GM21723 (cell line): ENCODE measurements around the gene CACNG3.

ENCODE experiments used
- ATAC-seq: cut with Tn5 transposase; IDR thresholded peaks from one replicate; pipeline ENCODE4 v1.9.1; 2021; ENCODE audit warnings: mild to moderate bottlenecking, moderate library complexity; ENCODE audit not compliant: unreplicated experiment

Gene CACNG3

DNA sequence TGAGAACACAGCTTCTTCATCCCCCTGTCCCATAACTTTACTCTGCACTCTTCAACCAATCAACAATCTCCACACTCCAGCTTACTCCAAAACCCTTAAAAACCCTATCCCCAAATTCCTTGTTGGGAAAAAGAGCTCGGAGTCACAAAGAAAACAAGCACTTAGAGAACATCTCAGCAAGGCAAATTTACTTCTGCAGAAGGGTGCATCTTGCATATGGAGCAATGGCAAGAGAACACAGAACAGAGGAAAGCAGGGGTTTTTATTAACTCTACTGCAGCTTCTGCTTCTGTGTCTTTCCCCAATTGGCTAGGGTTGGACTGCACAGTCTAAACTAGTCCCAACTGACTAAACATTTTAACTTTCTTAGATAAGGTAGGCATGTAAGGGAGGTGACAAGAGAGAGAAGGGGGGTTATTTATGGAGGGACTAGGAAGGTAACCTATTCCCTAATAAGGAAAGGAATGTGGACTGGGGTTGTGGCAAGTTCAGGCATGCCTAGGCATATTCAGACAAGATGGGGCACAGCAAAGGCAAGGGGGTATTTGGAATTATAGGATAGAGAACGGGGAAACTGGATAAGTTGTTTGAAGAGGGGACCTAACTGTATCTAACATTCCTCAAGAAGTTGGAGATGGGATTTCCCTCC, 125.5 kb downstream of the CACNG3 start:
- ATAC-seq, result no peak

DNA sequence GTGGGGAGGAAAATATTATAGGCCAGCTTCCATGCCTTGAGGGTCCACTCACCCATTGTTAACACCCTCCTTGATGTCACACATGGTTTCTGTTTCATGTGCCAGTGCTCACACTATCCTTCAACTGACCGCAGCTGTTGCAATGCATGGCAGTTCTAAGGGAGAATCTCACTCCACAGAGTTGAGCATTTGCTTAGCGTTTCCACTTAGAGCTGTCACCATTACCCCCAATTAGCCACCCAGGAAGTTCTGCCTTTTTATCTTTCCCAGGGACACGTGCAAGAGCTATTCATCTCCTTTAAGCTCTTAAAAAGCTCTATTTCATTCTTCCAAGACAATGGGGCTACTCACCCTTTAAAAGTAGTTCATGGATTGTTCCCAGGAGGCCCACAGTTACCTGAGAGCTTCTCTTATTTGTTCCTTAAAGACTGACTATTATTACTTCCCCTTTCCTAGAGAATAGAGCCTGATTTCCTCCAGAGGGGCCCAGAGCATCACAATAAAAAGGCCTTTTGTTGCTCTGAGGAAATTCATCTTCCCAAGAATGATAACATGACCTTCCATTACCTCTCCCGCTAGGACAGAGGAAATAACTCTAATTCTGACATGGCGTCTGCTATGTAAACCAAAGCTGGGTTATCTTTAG, 126.8 kb downstream of the CACNG3 start:
- no peak for ATAC-seq

DNA sequence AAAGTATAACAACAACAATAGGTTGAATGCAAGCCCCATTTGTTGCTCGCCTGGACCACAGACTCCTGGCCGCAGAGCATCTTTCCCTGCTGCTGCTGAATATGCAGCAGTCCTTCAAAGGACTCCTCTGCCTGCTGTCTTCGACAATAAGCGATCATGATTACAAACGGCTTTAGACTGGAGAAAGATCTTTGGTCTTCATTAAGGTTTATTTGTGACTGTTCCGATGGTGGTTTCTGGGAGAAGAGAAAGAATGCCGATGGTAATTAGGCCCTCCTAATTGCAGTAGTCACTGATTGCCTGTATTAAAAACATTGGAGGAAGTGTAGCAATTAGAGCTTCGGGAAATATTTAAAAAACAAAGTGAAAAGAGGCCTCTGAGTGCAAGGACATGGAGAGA, 138.2 kb downstream of the CACNG3 start:
- ATAC-seq, result no peak

DNA sequence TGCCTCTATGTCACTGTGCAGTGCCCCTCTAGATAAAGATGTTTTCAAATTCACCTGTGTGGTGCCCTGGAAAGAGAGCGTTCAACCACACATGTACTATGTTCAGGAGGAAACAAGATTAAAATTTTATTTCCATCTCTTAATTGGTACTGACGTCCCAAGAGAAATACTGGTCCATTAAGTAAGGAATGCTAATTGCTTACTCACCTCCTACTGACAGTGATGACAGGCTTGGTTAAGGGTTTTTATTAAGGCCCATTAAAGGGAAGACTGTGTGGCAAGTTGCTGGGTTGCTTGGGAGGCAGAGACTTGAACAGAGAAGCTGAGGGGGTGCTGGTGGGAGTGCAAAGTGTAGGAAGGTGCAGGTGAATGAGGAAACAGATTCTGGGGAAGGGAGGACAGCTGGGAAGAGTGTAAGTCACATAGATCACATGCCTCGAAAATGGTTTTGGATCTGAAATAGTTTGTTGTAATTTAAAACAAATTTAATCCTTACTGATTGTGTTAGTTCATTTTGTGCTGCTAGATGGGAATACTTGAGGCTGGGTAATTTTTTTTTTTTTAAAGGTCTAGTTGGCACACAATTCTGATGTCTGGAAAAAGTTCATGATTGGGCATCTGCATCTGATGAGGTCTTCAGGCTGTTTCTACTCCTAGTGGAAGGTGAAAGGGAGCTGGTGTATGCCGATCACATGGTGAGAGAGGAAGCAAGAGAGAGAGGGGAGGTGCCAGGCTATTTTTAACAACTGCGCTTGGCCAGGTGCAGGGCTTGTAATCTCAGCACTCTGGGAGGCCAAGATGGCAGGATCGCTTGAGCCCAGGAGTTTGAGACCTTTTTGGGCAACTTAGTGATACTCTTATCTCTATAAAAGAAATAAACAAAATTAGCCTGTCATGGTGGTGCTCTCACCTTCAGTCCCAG, 140.5 kb downstream of the CACNG3 start:
- no peak for ATAC-seq

DNA sequence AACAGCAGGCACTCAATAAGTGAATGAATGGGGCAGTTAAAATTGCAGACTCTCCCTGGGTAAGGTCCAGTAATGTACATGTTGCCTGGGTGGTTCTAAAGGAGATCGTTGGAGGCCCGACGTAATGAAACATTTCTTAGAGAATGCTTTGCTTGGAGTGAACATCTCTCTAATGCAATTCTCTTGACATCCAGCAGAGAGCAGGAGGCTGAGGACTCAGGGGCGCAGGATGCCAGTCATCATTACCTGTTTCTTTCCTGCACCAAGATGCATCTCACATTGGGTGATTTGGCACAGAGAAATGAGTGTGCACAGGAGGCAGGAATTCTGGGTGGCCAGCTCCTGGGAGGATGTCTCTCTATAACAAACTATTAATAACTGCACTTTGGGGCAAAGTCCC, 152.9 kb downstream of the CACNG3 start:
- no peak for ATAC-seq
